Keratinocyte (primary cell): ENCODE data around the gene DCAF4.

ENCODE experiments used
- CTCF ChIP-seq, 3 experiments: IDR thresholded peaks in 1 of 3; conservative IDR thresholded peaks in 1 of 3; optimal IDR thresholded peaks in 1 of 3; 2 replicates in 2 of 3; 3 replicates in 1 of 3; pipeline versions ENCODE3 to v1.5.1; 2011; ENCODE audit warnings: low read length in 3 of 3, mild to moderate bottlenecking in 3 of 3, moderate library complexity in 2 of 3, control low read depth in 1 of 3, inconsistent platforms in 1 of 3; ENCODE audit not compliant: insufficient read depth in 2 of 3; ENCODE audit errors: extremely low read depth in 1 of 3
- EZH2 ChIP-seq: IDR thresholded peaks from one replicate; pipeline ENCODE4 v1.6.1; 2012; ENCODE audit warnings: inconsistent platforms, mild to moderate bottlenecking, low read length, moderate library complexity

GRCh38 chr14:72962829-72963312 lies 36.6 kb downstream of the DCAF4 start:
- TF ChIP-seq EZH2 (no peak), CTCF (optimal IDR thresholded peaks at IDR 0.05 in 1 of 3, IDR thresholded peaks at IDR 0.05 in 1 of 3, conservative IDR thresholded peaks at IDR 0.05 in 1 of 3; ENCODE audit: extremely low read depth in 1 of 3, insufficient read depth in 2 of 3, low read length in 3 of 3) (no peak)
